Tibial nerve (tissue), 4 donors: ENCODE measurements around the gene LMOD3. TPM values are rescaled to one million over a fixed set of nuclear protein-coding genes. Genes with fewer than 3 reads are reported as not detected.

Source experiments
- DNase-seq, 2 donors: peaks; one replicate each; pipeline ENCODE4 v3.0.0-alpha.2; 2019; ENCODE audit warnings: low spot score in 2 of 2
- H3K27ac ChIP-seq, 4 donors: fragments of 200-600 bp; sonication (generic) in 3 of 4; one replicate each; pipeline ENCODE4 v1.5.1; 2017 to 2019; ENCODE audit warnings: mild to moderate bottlenecking in 1 of 4
- H3K27me3 ChIP-seq, 2 donors: fragments of 200-600 bp; sonication (generic) in 1 of 2; one replicate each; pipeline versions ENCODE4 v1.5.1 to v1.6.0; 2017 to 2019
- H3K36me3 ChIP-seq, 3 donors: fragments of 200-600 bp; sonication (generic); one replicate each; pipeline ENCODE4 v1.5.1; 2018 to 2019
- H3K4me1 ChIP-seq, 4 donors: fragments of 200-600 bp; sonication (generic) in 3 of 4; one replicate each; pipeline ENCODE4 v1.5.1; 2017 to 2019
- H3K4me3 ChIP-seq, 4 donors: fragments of 200-600 bp; sonication (generic) in 3 of 4; one replicate each; pipeline ENCODE4 v1.5.1; 2017 to 2019; ENCODE audit warnings: mild to moderate bottlenecking in 1 of 4, moderate library complexity in 1 of 4
- H3K9me3 ChIP-seq, 4 donors: fragments of 200-600 bp; sonication (generic) in 3 of 4; one replicate each; pipeline ENCODE4 v1.5.1; 2017 to 2019
- EP300 ChIP-seq, 2 donors: sonication (generic); formaldehyde crosslinking; IDR thresholded peaks; one replicate each; pipeline ENCODE4 v1.6.1; 2017; ENCODE audit warnings: antibody characterized with exemption in 2 of 2, mild to moderate bottlenecking in 1 of 2
- POLR2A ChIP-seq, 2 donors: fragments of 450-650 bp; IDR thresholded peaks; one replicate each; pipeline ENCODE4 v1.6.1; 2017; ENCODE audit warnings: antibody characterized with exemption in 2 of 2, mild to moderate bottlenecking in 2 of 2, moderate library complexity in 2 of 2
- WGBS, 2 donors: methylation state at CpG; one replicate each; pipeline ENCODE4 v1.1.5; 2018; 5-methylcytosine and 5-hydroxymethylcytosine counted together
- total RNA-seq, 4 donors: library from RNA; depleted of rRNA; stranded (reverse); fragments of >200 nt; gene quantifications; one replicate each; pipeline ENCODE4 v1.1.0, GENCODE V29; 2016
- TF ChIP-seq, protein P1 (sequence below), 5 experiments: fragments of 200-600 bp in 3 of 5; fragments of 450-650 bp in 2 of 5; sonication (generic) in 3 of 5; IDR thresholded peaks; one replicate each; pipeline ENCODE4 v1.5.1; 2016 to 2019; ENCODE audit warnings: antibody characterized with exemption in 5 of 5, mild to moderate bottlenecking in 3 of 5, moderate library complexity in 2 of 5

LMOD3 gene
- total RNA-seq, 4 donors from 2014 or later, result not detected

DNA sequence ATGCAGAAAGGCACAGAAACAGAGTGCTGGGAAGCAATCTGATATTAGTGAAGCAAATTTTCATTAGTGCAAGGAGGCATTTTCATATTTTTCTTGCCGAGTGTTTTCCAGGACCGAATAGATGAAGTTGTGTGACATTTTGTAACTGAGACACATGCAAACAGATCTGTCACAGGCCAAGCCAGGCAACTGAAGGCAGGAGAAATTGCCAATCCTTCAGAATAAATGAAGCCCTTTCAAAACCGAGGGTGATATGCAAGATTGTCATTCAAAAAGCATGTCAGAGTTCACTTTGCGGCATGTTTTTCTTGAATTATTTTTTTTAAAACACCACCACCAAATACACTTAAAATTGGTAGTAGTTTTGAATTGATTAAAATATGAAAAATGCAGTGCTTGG is 6.2 kb downstream of the LMOD3 start:
- H3K27me3 ChIP-seq, result no peaks in the 10 kb centered on the region
- H3K9me3 ChIP-seq, result no peaks in the 10 kb centered on the region
- H3K27ac ChIP-seq, result peak overlapping the region in 1 of 4 donors; percentile 10
- no peaks in the 10 kb centered on the region for H3K36me3 ChIP-seq
- H3K4me3 ChIP-seq, result no peak overlapping the region
- DNase-seq, result no peak
- peaks cover 0 to 7% (median 2%) of the 10 kb centered on the region in 4 donors for H3K4me1 ChIP-seq
- 52 to 58% methylated on average over 4 of the region's 4 CpGs for WGBS, 2 donors
- TF ChIP-seq, protein P1, sequence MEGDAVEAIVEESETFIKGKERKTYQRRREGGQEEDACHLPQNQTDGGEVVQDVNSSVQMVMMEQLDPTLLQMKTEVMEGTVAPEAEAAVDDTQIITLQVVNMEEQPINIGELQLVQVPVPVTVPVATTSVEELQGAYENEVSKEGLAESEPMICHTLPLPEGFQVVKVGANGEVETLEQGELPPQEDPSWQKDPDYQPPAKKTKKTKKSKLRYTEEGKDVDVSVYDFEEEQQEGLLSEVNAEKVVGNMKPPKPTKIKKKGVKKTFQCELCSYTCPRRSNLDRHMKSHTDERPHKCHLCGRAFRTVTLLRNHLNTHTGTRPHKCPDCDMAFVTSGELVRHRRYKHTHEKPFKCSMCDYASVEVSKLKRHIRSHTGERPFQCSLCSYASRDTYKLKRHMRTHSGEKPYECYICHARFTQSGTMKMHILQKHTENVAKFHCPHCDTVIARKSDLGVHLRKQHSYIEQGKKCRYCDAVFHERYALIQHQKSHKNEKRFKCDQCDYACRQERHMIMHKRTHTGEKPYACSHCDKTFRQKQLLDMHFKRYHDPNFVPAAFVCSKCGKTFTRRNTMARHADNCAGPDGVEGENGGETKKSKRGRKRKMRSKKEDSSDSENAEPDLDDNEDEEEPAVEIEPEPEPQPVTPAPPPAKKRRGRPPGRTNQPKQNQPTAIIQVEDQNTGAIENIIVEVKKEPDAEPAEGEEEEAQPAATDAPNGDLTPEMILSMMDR (IDR thresholded peaks at IDR 0.05), result no peak
- no peak for TF ChIP-seq POLR2A (IDR thresholded peaks at IDR 0.05)
- no peak for TF ChIP-seq EP300 (IDR thresholded peaks at IDR 0.05)

DNA sequence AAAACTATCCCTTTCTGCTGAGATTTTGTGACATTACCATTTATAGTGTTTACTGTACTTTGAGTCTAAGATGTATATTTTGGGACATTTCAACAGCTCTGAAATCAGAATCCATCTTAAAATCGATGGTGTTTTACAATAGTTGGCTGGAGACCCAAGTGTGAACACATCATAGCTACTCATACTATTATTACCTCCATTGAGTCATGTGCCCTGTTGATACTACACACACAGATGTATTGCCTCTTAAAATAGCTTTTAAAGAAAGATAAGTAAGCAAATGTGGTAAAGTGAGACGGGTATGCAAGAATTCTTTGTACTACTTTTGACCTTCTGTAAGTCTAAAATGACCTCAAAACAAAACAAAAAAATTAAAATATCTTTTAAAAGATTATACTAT is 6.7 kb downstream of the LMOD3 start:
- Histone ChIP-seq H3K4me1 (peaks cover 0 to 7% (median 0%) of the 10 kb centered on the region in 4 donors), H3K36me3 (no peaks in the 10 kb centered on the region), H3K27ac (peak overlapping the region in 1 of 4 donors; percentile 10), H3K4me3 (no peak overlapping the region), H3K9me3 (no peaks in the 10 kb centered on the region), H3K27me3 (no peaks in the 10 kb centered on the region)
- TF ChIP-seq POLR2A (IDR thresholded peaks at IDR 0.05), result no peak
- TF ChIP-seq, protein P1 (IDR thresholded peaks at IDR 0.05), result no peak
- WGBS, 2 donors, result 37 to 48% methylated on average over 2 of the region's 2 CpGs
- no peak for DNase-seq

DNA sequence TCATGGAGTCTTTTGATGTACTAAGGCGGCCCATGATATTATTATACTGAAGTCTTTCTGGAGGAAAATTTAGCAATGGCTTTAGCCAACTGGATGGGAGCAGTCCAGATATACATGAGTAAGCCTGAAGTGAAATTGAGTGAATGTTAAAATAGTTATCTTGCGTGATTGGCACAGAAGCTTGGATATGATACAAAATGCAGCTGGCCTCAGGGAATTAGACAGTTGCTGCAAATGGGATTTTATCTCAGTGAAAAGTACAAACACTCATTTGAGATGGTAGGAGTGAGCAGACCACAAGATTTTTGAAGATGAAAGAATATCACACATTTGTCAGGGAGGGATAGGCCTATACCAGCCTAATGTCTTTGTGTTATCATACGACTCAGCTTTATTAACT is 8.9 kb downstream of the LMOD3 start:
- no peak overlapping the region for H3K27ac ChIP-seq
- 81 to 88% methylated on average over 3 of the region's 3 CpGs for WGBS, 2 donors

DNA sequence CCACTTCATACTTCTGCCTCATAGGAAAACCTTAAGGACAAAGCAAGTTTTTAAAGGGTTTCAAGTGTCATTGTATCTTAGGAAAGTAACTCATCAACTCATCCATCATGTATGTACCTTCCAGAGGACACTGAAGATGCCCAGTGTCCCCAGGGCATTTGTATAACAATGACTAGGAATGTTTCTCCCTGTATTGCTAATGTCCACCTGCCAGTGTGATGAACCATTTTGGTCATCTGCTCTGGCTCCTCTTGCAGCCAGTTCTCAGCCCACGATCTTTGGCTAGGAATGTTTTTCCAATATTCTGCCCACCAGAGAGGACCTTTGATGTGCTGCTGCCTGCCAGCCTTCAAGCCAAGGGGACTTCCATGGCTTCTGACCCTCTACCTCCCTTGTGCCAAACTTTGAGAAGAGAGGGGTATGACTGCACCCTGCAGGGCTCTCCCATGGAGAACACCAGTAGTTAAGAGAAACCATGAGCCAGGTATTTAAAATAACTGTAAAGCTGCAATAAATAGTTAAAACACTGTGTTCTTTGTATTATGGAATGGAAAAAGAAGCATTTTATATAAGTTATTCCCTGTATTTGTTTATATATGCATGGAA is 11.4 kb downstream of the LMOD3 start:
- H3K9me3 ChIP-seq, result no peaks in the 10 kb centered on the region
- H3K4me1 ChIP-seq, result peaks cover 0 to 3% (median 1%) of the 10 kb centered on the region in 4 donors
- DNase-seq, result no peak
- H3K27me3 ChIP-seq, result no peaks in the 10 kb centered on the region
- no peak overlapping the region for H3K4me3 ChIP-seq
- WGBS, 2 donors, result 39 to 61% methylated on average over 1 of the region's 1 CpG
- no peak overlapping the region for H3K27ac ChIP-seq
- TF ChIP-seq, protein P1 (IDR thresholded peaks at IDR 0.05), result no peak
- no peak for TF ChIP-seq POLR2A (IDR thresholded peaks at IDR 0.05)
- H3K36me3 ChIP-seq, result no peaks in the 10 kb centered on the region

More for the DNA sequence above, 8.9 kb downstream of the LMOD3 start:
- Histone ChIP-seq H3K27me3 (no peaks in the 10 kb centered on the region), H3K36me3 (no peaks in the 10 kb centered on the region), H3K9me3 (no peaks in the 10 kb centered on the region), H3K4me1 (peaks cover 0 to 7% (median 0%) of the 10 kb centered on the region in 4 donors), H3K4me3 (no peak overlapping the region)
- DNase-seq, result no peak
- TF ChIP-seq EP300 (IDR thresholded peaks at IDR 0.05), result no peak
- TF ChIP-seq POLR2A (IDR thresholded peaks at IDR 0.05), result no peak
- TF ChIP-seq, protein P1 (IDR thresholded peaks at IDR 0.05), result no peak

DNA sequence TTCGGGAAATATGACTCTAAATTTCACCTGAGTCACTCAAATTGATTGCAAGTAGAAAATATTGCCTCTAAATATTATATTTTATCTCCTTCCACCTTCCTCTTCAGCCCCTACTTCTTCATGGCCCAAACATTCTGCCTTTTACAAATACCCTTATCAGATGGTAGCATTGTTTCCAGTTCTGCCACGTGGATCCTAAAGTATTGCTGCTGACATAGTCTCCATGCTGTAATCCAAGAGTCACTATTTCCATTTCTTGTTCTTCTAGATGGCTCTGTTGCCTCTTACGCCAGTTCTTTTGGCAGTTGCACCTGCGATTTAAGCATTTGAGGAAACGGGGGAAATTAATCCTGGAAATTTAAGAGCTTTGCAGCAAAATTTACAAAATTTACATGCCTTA is 13.6 kb downstream of the LMOD3 start:
- Histone ChIP-seq H3K4me3 (no peak overlapping the region), H3K27me3 (no peaks in the 10 kb centered on the region), H3K9me3 (no peaks in the 10 kb centered on the region), H3K4me1 (peaks cover 0 to 13% (median 8%) of the 10 kb centered on the region in 4 donors), H3K27ac (no peak overlapping the region), H3K36me3 (peaks cover 0 to 11% (median 0%) of the 10 kb centered on the region in 3 donors)
- TF ChIP-seq POLR2A (IDR thresholded peaks at IDR 0.05) (no peak), EP300 (IDR thresholded peaks at IDR 0.05) (no peak)
- TF ChIP-seq, protein P1 (IDR thresholded peaks at IDR 0.05), result no peak
- 78 to 82% methylated on average over 5 of the region's 5 CpGs for WGBS, 2 donors
- DNase-seq, result no peak
